Thyroid gland (tissue), 4 donors: ENCODE data around the gene TSHR. TPM values are rescaled to one million over a fixed set of nuclear protein-coding genes. Genes with fewer than 3 reads are reported as not detected.

Experiments used
- DNase-seq, 2 donors: peaks; one replicate each; pipeline ENCODE4 v3.0.0-alpha.2; 2019
- H3K27ac ChIP-seq, 3 donors: fragments of 200-600 bp; sonication (generic); 1 replicate in 2 of 3; 2 replicates in 1 of 3; pipeline ENCODE4 v1.5.1; 2016 to 2019; ENCODE audit warnings: mild to moderate bottlenecking in 1 of 3, moderate library complexity in 1 of 3
- H3K27me3 ChIP-seq: fragments of 200-600 bp; sonication (generic); one replicate; pipeline ENCODE4 v1.5.1; 2019
- H3K36me3 ChIP-seq, 2 donors: fragments of 200-600 bp; sonication (generic); one replicate each; pipeline ENCODE4 v1.5.1; 2016 to 2019
- H3K4me1 ChIP-seq, 2 donors: fragments of 200-600 bp; sonication (generic); one replicate each; pipeline ENCODE4 v1.5.1; 2017 to 2019
- H3K4me3 ChIP-seq, 3 donors: fragments of 200-600 bp; sonication (generic); replicated peaks in 1 of 3; 1 replicate in 2 of 3; 2 replicates in 1 of 3; pipeline ENCODE4 v1.5.1; 2016; ENCODE audit warnings: mild to moderate bottlenecking in 1 of 3
- H3K9me3 ChIP-seq: fragments of 200-600 bp; sonication (generic); one replicate; pipeline ENCODE4 v1.5.1; 2017
- POLR2A ChIP-seq, 2 donors: fragments of 450-650 bp; IDR thresholded peaks; one replicate each; pipeline ENCODE4 v1.6.1; 2017; ENCODE audit warnings: antibody characterized with exemption in 2 of 2, mild to moderate bottlenecking in 2 of 2, moderate library complexity in 1 of 2
- WGBS, 2 donors: methylation state at CpG; one replicate each; pipeline ENCODE4 v1.1.5; 2017; 5-methylcytosine and 5-hydroxymethylcytosine counted together
- intact Hi-C: fragments of 100-400 bp; cut with DNase I; formaldehyde crosslinking; loops from one replicate; pipeline ENCODE4 v1.15.1; 2023
- total RNA-seq, 4 donors: library from RNA; depleted of rRNA; stranded (reverse); fragments of >200 nt; gene quantifications; one replicate each; pipeline ENCODE4 v1.2.3, GENCODE V29; 2016
- TF ChIP-seq, protein P1 (sequence below), 6 experiments: fragments of 200-600 bp in 3 of 6; fragments of 450-650 bp in 3 of 6; sonication (generic) in 3 of 6; IDR thresholded peaks; one replicate each; pipeline ENCODE4 v1.5.1; 2016 to 2019; ENCODE audit warnings: antibody characterized with exemption in 6 of 6, mild to moderate bottlenecking in 2 of 6, inconsistent platforms in 1 of 6, moderate library complexity in 1 of 6

Gene TSHR
- total RNA-seq, 4 donors from 2014 or later = 551 to 711 (median 608) TPM

DNA sequence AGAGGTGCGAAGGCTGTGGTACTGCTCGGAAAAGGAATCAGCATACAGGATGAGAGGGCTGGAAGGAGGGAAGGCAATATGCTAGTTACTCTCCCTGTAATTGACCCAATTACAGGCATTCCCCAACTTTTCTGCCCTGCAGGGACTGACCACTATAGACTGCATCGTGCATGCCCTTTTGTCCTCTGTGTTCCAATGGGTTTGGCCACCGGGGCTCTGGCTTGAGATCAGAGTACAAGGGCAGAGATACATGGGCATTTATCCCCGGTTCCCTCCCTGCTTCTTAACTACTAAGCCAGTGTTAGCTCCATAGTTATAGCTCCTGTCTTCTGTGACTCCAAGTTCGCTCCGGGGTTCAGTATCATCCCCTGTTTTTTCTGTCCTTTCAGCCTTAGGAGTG, 205.7 kb downstream of the TSHR start:
- H3K27ac ChIP-seq = peak overlapping the region in 2 of 3 donors; percentile 82 to 92
- H3K4me1 ChIP-seq = peaks cover 20 to 49% of the 10 kb centered on the region in 2 donors
- no peak for TF ChIP-seq POLR2A (IDR thresholded peaks at IDR 0.05)
- TF ChIP-seq, protein P1, sequence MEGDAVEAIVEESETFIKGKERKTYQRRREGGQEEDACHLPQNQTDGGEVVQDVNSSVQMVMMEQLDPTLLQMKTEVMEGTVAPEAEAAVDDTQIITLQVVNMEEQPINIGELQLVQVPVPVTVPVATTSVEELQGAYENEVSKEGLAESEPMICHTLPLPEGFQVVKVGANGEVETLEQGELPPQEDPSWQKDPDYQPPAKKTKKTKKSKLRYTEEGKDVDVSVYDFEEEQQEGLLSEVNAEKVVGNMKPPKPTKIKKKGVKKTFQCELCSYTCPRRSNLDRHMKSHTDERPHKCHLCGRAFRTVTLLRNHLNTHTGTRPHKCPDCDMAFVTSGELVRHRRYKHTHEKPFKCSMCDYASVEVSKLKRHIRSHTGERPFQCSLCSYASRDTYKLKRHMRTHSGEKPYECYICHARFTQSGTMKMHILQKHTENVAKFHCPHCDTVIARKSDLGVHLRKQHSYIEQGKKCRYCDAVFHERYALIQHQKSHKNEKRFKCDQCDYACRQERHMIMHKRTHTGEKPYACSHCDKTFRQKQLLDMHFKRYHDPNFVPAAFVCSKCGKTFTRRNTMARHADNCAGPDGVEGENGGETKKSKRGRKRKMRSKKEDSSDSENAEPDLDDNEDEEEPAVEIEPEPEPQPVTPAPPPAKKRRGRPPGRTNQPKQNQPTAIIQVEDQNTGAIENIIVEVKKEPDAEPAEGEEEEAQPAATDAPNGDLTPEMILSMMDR (IDR thresholded peaks at IDR 0.05) = no peak
- H3K27me3 ChIP-seq = no peaks in the 10 kb centered on the region
- intact Hi-C loops = no loop called here
- H3K36me3 ChIP-seq = no peaks in the 10 kb centered on the region
- H3K4me3 ChIP-seq = no peak overlapping the region
- DNase-seq = no peak
- 86 to 92% methylated on average over 7 of the region's 7 CpGs for WGBS, 2 donors
- no peaks in the 10 kb centered on the region for H3K9me3 ChIP-seq

DNA sequence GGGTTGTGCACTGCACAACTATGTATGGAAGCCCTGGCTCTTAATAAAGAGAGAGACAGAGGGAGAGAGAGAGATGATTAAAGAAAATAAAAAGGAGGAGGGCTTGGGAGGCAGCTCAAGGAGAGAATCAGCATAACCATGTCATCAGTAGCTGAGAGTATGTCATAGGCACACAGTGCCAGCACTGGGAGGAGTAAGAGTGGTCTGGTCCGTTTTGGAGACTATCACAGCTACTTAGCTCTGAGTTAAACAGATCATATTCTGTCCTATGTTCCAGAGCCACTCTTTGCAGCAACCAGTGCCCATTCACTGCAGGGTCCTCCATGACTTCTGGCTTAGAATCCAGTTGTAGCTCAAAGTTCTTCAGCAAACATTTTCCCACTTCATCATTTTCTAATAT, 206.3 kb downstream of the TSHR start:
- Histone ChIP-seq H3K27me3 (no peaks in the 10 kb centered on the region), H3K36me3 (no peaks in the 10 kb centered on the region), H3K9me3 (no peaks in the 10 kb centered on the region), H3K27ac (peak overlapping the region in 2 of 3 donors; percentile 82 to 92), H3K4me3 (no peak overlapping the region), H3K4me1 (peaks cover 25 to 49% of the 10 kb centered on the region in 2 donors)
- WGBS, 2 donors = 26 to 27% methylated on average over 1 of the region's 1 CpG
- DNase-seq = no peak
- TF ChIP-seq, protein P1 (IDR thresholded peaks at IDR 0.05) = no peak
- TF ChIP-seq POLR2A (IDR thresholded peaks at IDR 0.05) = no peak
- intact Hi-C loops = no loop called here

DNA sequence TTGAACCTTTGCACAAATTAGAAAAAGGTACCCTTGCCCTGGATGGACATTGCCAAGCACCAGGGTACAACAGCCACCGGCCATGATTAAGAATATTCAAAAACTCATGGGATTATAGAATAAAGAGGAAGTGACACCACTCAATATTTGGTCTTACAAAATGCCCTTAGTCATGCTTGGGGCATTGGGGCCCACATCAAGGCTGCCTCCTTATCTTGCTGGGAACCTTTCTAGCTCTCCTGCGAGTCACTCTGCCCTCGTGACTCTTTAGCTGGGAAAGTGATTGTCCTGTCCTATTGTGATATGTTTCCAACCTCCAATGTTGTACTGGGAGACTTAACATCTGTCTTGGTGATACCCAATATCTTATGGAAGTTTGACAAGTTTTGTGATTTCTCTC, 207.5 kb downstream of the TSHR start:
- WGBS, 2 donors = 87 to 92% methylated on average over 3 of the region's 3 CpGs

DNA sequence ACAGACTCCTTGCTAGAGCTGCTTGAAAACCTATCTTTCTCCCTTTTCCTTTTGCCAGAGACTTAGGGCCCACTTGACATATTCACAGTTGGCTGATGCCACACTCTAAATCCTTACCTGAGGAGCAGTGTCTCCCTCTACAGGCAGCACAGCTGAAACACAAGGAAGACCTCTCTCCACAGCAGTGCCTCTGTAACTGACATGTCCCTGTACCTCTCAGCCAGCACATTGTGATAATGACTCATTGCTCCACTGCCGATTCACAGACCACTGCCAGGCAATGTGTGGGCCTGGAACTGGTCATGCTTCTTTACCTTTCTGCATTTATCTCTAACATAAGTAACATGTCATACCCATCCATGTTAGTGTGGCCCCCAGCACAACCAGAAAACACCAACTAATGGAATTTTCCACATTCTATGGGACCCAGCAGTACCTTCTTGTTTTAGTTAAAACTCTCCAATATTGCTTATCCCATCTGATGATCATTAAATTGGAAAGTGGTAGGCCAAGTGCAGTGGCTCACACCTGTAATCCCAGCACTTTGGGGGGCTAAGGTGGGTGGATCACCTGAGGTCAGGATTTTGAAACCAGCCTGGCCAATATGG, 208.8 kb downstream of the TSHR start:
- Histone ChIP-seq H3K4me1 (peaks cover 26 to 54% of the 10 kb centered on the region in 2 donors), H3K27ac (peak overlapping the region; percentile 86 to 95 (median 92)), H3K27me3 (no peaks in the 10 kb centered on the region), H3K4me3 (no peak overlapping the region), H3K36me3 (no peaks in the 10 kb centered on the region), H3K9me3 (no peaks in the 10 kb centered on the region)
- TF ChIP-seq, protein P1 (IDR thresholded peaks at IDR 0.05) = peak; percentile 29 to 99 (median 91)
- TF ChIP-seq POLR2A (IDR thresholded peaks at IDR 0.05) = peak in 1 of 2 donors; percentile 71
- intact Hi-C loops = no loop called here
- WGBS, 2 donors = 0 to 17% methylated on average over 1 of the region's 1 CpG
- DNase-seq = peak; percentile 90 to 94

More for the DNA sequence above, 207.5 kb downstream of the TSHR start:
- DNase-seq = no peak
- Histone ChIP-seq H3K27me3 (no peaks in the 10 kb centered on the region), H3K4me3 (no peak overlapping the region), H3K9me3 (no peaks in the 10 kb centered on the region), H3K36me3 (no peaks in the 10 kb centered on the region), H3K27ac (peak overlapping the region; percentile 80 to 92 (median 82)), H3K4me1 (peaks cover 26 to 49% of the 10 kb centered on the region in 2 donors)
- intact Hi-C loops = no loop called here
- TF ChIP-seq, protein P1 (IDR thresholded peaks at IDR 0.05) = no peak
- no peak for TF ChIP-seq POLR2A (IDR thresholded peaks at IDR 0.05)

DNA sequence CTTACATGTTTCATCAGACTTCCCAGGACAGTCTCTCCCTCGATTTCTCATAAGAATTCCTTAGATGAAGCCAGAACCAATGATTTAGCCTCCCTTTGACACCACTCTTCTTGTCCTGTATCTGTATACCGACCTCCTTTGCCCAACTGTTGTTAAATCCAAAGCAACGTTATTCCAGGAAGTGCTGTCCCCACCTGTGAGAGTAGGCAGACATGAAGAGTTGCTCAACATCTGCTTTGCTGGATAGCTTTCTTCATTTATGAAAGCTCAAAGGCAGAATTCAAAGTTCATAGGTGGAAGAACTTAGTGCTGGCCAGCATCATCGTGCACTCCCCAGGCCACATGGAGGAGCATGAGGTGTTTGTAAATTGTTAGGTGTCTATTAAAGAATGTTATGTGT, 209.8 kb downstream of the TSHR start:
- 53 to 63% methylated on average over 4 of the region's 4 CpGs for WGBS, 2 donors
- intact Hi-C loops = loop anchor here (5.0 kb wide), 1 partner anchor 208 kb away; the partner anchor contains the start of gene TSHR
- H3K27ac ChIP-seq = peak overlapping the region; percentile 86 to 95 (median 92)
- DNase-seq = no peak
- no peaks in the 10 kb centered on the region for H3K9me3 ChIP-seq
- H3K27me3 ChIP-seq = no peaks in the 10 kb centered on the region
- H3K4me3 ChIP-seq = no peak overlapping the region
- H3K4me1 ChIP-seq = peaks cover 30 to 58% of the 10 kb centered on the region in 2 donors
- TF ChIP-seq, protein P1 (IDR thresholded peaks at IDR 0.05) = no peak
- peak in 1 of 2 donors; percentile 17 for TF ChIP-seq POLR2A (IDR thresholded peaks at IDR 0.05)
- H3K36me3 ChIP-seq = no peaks in the 10 kb centered on the region
